ENCODE results near the gene SKOR1.

- TF ChIP-seq EZH2 (IDR thresholded peaks at IDR 0.05; ENCODE audit: borderline replicate concordance, low read length) (no peak), CTCF (conservative IDR thresholded peaks at IDR 0.05 in 1 of 2, IDR thresholded peaks at IDR 0.05 in 1 of 2; ENCODE audit: extremely low read depth in 1 of 2, insufficient read depth in 1 of 2, low read depth in 1 of 2, low read length in 2 of 2) (no peak)
Observed at GRCh38 chr15:67816668-67817067, 8.6 kb upstream of the SKOR1 start.

All from mammary epithelial cell (primary cell).